ENCODE measurements around the gene GPR15LG.
A peak's percentile ranks its signal among the peaks of the same experiment; 100 is the strongest.

The GPR15LG gene

GRCh38 chr10:84194424-84195043 lies 20.9 kb downstream of the GPR15LG start, which contains the start of gene CDHR1:
Gene CDHR1 (plus strand): TSS chr10:84194537. CDS start chr10:84194761, 224 bp downstream.
- DNase-seq, result peak; percentile 68

GRCh38 chr10:84195044-84195830 lies 21.6 kb downstream of the GPR15LG start:
- DNase-seq, result no peak

GRCh38 chr10:84196083-84196482 lies 22.5 kb downstream of the GPR15LG start:
- no peak for DNase-seq

GRCh38 chr10:84196941-84197340 lies 23.3 kb downstream of the GPR15LG start:
- no peak for DNase-seq

DNA sequence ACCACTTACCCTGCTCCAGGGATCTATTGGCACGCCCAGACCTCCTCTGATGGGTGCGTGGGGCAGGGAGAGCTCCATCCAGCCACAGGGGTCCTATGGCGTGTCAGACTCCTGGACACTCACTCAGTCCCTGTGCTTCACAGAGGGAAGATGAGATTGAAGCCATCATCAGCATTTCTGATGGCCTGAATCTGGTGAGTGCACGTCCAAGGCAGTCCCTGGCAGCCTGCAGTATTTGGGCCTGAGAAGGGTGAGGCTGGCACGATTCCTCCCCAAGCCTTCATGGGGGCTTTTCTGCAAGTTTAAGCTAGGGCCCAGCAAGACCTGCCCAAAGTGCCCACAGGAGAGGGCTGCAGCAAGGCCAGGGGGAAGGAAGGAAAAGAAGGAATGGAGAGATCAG lies 24.0 kb downstream of the GPR15LG start:
- DNase-seq, result no peak

DNA sequence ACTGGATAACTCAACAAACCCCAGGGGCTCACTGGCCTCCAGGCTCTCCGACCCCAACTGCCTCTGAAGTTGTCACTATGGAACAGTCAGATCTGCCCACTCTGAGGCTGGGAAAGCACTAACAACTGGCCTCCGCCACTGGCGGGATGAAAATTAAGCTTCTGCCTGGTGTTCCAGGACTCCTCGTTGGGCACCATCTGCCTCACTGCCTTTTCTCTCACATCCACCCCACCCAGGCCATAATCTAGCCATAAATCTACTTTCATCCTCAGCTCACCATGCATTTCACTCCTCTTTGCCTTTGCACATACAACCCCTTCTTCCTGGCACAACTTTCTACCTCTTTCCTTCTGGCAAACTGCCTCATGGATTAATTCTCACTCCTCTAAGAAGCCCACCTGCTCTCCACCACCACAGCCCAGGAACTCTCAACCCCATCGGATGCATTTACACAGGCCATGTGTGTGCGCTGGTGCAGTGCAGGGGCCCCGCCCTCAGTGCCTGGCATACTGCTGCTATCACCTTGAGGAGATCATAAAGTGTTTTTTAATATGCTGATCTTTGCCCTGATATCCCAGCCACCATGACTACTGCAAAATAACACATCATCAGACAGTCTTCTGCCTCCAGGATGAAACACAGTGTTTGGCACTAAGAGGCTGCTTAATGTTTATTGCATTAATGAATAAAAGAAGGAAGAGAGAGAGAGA lies 24.8 kb downstream of the GPR15LG start:
- no peak for DNase-seq

DNA sequence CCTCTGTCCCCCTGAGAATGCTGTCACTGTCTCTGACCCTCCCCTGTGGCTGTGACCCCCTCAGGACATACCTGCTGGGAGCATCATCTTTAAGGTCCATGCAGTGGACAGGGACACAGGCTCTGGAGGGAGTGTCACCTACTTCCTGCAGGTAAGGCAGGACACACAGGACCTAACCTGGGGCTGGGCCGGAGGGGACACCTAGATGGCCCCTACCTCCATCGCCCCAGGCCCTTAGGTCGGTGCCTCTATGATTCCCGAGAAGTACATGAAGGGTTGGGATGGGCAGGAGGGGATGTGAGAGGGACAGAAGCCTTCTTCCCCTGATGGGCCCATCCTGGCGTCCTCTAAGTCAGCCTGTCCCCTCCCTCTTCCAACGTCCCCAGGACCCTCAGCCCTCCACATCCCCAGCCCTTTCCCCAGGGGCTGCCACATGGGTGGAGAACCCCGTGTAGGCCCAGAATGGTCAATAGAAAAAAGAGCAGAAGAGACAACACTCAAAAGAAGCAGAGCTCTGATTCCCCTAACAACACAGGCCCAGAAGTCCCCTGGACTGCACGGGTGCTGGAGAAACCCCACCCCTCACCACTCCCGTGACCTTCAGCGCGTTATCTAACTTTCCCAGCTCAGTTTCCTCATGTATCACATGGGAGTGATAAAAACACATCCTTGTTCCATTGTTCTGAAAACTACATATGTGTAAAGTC lies 27.1 kb downstream of the GPR15LG start:
- DNase-seq, result no peak

- DNase-seq, result no peak
These were observed 27.6 kb downstream of the GPR15LG start for GRCh38 chr10:84201244-84201606.

- no peak for DNase-seq
These were observed 28.1 kb downstream of the GPR15LG start for GRCh38 chr10:84201682-84202081.

DNA sequence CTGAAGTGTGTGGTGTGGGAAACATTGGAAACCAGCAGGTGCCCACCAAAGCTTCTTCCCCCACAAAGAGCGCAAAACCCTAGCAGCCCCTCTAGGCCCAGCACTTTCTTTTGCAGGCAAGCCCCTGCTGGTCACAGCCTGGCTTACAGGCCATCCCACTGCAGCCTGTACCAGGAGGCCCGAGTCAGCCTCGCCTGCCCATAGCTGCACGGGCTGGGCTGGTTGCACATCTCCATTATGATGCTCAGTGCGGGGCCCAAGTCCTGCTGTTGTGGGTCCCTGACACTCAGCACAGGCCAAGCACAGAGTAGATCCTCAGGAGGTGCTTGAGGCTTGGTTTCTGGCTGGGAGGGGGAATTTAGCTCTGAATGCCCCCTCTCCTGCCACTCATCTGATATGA lies 28.7 kb downstream of the GPR15LG start:
- no peak for DNase-seq

DNA sequence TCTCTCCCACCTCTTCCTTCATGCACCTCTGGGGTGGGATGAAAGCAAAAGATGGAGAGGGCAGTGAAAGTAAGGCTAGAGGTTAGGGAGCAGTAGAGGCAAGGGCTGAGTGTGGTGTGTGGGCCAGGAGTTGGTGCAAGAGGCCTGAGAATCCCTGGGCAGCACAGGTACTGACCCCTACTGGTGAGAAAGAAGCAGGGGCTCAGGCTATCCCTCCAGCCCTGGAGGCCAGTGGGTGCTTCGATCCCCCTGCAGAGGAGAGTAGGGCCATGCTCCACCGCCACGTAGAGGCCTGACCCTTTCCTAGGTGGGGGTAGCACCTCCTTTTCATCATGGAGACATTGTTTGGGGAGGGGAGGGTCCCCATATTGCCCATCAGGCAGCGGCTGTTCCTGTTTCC lies 30.5 kb downstream of the GPR15LG start:
- DNase-seq, result no peak

GRCh38 chr10:84204610-84205009 lies 31.0 kb downstream of the GPR15LG start:
- no peak for DNase-seq

DNA sequence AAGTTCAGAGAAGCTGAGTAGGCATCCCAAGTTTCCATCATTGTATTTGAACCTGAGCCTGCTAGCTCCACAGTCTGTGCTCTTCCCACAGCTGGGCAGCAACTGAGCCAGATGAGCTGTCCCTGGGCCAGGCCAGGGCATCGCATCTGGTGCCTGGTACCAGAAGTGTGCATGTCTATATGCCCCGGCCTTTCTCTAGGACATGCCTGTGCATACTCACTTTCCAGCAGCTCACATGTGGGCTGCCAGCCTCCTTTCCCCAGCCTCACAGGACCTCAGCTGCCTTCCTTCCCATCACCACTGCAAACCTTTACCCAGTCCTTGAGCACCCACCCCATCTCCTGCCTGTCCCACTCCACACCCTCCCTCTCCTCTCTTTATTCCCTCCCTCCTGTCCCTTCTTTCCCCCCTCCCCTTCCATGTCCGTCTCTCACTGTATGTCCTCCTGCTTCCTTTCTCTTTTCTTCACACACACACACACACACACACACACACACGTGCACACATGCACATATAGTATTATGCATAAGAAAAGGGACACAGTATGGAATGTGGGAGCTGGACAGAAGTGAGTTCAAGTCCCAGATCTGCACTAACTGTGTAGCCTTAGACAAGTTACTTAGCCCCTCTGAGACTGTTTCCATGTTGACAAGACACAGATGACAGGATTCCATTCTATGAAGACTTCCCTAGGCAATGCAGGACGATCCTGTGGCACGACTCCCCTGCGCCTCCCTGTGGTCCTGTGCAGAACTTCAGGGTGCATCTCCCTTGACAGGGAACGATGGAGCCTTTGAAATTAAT lies 31.6 kb downstream of the GPR15LG start:
- peak; percentile 78 for DNase-seq

DNA sequence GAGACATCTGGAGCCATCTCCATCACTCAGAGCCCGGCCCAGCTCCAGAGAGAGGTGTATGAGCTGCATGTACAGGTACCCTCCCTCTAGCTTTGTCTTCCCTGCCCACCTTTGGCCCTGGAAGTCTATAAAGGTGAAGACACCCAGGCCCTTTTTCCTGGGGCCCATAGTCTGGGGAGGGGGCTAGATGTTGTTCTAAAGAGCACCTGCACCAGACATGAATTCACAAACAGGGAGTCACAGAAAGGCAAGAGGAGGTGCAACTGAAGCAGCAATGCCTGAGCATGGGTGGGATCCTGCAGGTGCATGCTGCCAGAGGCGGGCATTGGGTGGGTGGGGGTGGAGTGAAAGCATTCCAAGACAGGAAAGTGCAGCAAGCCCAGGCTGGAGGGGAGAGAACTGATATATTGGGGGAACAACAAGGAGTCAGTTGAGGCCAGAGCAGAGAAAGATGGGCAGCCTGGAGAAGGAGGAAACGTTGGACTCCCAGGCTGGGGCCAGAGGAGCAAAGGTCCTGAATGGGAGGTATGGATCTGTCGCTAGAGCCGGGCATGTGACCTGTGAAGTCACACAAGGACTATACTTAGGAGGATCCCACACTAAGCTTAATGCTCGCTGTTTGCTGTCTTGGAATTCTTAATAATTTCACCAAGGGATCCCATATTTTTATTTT lies 32.4 kb downstream of the GPR15LG start:
- no peak for DNase-seq

DNA sequence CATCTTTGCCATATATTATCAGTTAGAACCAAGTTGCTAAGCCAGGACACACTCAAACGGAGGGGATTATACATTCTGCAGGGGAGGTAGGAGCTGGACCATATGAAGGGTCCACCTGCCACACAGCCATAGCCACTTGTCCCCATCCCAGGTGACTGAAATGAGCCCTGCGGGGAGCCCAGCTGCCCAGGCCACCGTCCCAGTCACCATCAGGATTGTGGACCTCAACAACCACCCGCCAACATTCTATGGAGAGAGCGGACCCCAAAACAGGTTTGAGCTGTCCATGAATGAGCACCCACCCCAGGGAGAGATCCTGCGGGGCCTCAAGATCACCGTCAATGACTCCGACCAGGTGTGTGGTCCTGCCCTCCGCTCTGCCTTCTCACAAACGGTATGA lies 34.4 kb downstream of the GPR15LG start:
- no peak for DNase-seq

- no peak for DNase-seq
These were observed 38.0 kb downstream of the GPR15LG start for GRCh38 chr10:84211566-84211965.

- no peak for DNase-seq
These were observed 38.4 kb downstream of the GPR15LG start for GRCh38 chr10:84212014-84212413.

DNA sequence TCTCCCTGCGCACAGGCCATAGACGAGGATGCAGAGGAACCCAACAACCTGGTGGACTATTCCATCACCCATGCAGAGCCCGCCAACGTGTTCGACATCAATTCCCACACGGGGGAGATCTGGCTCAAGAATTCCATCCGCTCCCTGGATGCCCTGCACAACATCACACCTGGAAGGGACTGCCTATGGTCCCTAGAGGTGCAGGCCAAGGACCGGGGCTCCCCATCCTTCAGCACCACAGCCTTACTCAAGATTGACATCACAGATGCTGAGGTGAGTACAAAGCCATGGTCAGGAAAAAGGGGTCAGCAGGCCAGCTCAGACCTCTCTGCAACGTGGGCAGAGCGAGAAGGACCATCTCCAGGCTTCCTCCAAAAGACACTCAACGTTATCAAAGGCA lies 39.5 kb downstream of the GPR15LG start:
- DNase-seq, result no peak

DNA sequence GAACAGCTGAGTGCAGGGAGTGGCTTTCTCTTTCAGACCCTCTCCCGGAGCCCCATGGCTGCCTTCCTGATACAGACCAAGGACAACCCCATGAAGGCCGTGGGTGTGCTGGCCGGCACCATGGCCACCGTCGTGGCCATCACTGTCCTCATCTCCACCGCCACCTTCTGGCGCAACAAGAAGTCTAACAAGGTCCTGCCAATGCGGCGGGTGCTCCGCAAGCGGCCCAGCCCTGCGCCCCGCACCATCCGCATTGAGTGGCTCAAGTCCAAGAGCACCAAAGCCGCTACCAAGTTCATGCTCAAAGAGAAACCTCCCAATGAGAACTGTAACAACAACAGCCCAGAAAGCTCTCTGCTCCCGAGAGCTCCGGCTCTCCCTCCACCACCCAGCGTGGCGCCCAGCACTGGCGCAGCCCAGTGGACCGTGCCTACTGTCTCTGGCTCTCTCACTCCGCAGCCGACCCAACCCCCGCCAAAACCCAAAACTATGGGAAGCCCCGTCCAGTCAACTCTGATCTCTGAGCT lies 40.5 kb downstream of the GPR15LG start:
- no peak for DNase-seq

DNA sequence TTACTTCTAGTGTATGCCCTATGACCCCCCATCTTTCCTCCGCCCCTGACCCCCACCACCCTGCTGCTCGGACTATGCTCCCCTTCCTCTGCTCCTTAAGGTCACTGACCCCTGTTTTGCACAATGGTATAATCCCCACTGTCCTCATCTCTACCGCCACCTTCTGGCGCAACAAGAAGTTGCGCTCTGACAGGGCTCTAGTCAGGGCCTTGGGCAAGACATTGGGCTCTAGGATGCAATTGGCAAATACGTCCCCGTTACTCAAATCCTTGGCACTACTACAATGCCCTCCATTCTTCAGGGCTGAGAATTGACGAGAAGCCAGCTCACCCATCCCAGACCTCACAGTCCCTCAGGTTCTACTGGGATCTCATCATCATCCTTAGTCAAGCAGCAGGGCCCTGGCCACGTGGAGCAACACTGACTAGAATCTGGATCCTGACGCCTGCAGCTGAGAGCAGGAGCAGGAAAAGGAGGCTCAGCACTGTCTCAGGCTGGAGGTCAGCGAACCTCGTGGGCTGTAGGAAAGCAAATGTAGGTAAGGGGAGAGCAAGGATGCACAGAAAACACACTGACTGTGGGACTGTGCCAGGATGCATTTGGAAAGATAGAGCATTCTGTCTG lies 41.1 kb downstream of the GPR15LG start:
- DNase-seq, result peak; percentile 55

DNA sequence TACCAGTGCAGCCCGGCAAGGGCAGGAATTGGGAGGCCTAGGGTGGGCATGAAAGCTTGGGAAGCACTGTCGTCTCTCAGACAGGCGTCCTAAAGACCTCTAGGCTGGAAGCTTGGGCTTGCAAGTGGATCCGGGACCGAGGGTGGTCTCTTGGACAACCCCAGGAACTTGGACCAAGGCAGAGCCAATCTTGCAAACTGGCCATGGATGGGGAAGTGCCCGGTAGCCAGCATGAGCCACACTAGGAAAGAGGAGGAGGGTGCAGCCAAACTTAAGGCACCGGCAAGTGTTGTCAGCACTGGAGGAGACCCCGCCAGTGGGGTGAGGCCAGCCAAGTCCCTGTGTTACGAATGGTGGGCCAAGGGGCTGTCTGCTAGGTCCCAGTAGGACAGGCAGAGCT lies 43.2 kb downstream of the GPR15LG start:
- no peak for DNase-seq

All from stimulated activated CD4-positive, alpha-beta T cell treated with anti-CD3 and anti-CD28 coated beads, Interleukin-15, amount 100 ng/mL, for 24 hours (primary cell).